DND-41 (cell line): ENCODE measurements around the gene ERC2.

Experiments
- ATAC-seq: fragments of 200-7000 bp; cut with Tn5 transposase; 3 replicates; pipeline ENCODE4 v1.9.1; 2021; ENCODE audit warnings: low read depth; ENCODE audit not compliant: insufficient read depth
- DNase-seq: peaks from one replicate; pipeline ENCODE4 v3.0.0-alpha.2; 2020
- H2AFZ ChIP-seq: 2 replicates; pipeline ENCODE4 v1.6.0; 2012; ENCODE audit warnings: low read depth, low read length
- H3K27ac ChIP-seq: 2 replicates; pipeline ENCODE4 v1.5.1; 2012; ENCODE audit warnings: low read length, inconsistent platforms
- H3K27me3 ChIP-seq: fragments of 200-600 bp; sonication (generic); 2 replicates; pipeline ENCODE4 v1.6.0; 2012; ENCODE audit warnings: low read length, mild to moderate bottlenecking, inconsistent platforms; ENCODE audit not compliant: insufficient read depth, poor library complexity
- H3K36me3 ChIP-seq: 2 replicates; pipeline ENCODE4 v1.5.1; 2012; ENCODE audit warnings: low read length, inconsistent platforms; ENCODE audit not compliant: insufficient read depth
- H3K4me1 ChIP-seq: 2 replicates; pipeline ENCODE4 v1.5.1; 2012; ENCODE audit warnings: mild to moderate bottlenecking, low read length; ENCODE audit not compliant: insufficient read depth
- H3K4me2 ChIP-seq: 2 replicates; pipeline ENCODE4 v1.6.0; 2012; ENCODE audit warnings: mild to moderate bottlenecking, moderate library complexity, low read length, inconsistent platforms; ENCODE audit not compliant: insufficient read depth
- H3K4me3 ChIP-seq, 2 experiments: fragments of 200-600 bp in 1 of 2; shearing (Covaris generic) in 1 of 2; 2 replicates each; pipeline ENCODE4 v1.5.1; 2012 to 2016; ENCODE audit warnings: inconsistent platforms in 2 of 2, low read length in 2 of 2, mild to moderate bottlenecking in 2 of 2, low read depth in 1 of 2, moderate library complexity in 1 of 2
- H3K79me2 ChIP-seq: 2 replicates; pipeline ENCODE4 v1.6.0; 2012; ENCODE audit warnings: low read length, inconsistent platforms; ENCODE audit not compliant: insufficient read depth
- H3K9ac ChIP-seq: 2 replicates; pipeline ENCODE4 v1.6.0; 2012; ENCODE audit warnings: low read depth, mild to moderate bottlenecking, inconsistent platforms, low read length, moderate library complexity
- H3K9me3 ChIP-seq: 2 replicates; pipeline ENCODE4 v1.5.1; 2012; ENCODE audit warnings: low read length, moderate library complexity, mild to moderate bottlenecking, inconsistent platforms; ENCODE audit not compliant: insufficient read depth, severe bottlenecking
- H4K20me1 ChIP-seq: 2 replicates; pipeline ENCODE4 v1.6.0; 2012; ENCODE audit warnings: low read length; ENCODE audit not compliant: insufficient read depth
- EZH2 ChIP-seq: IDR thresholded peaks from 3 replicates; pipeline ENCODE4 v1.6.1; 2012; ENCODE audit warnings: borderline replicate concordance, low read depth, mild to moderate bottlenecking, moderate library complexity, low read length, inconsistent platforms; ENCODE audit not compliant: severe bottlenecking
- TF ChIP-seq, protein P1 (sequence below): IDR thresholded peaks from 2 replicates; pipeline ENCODE4 v1.5.1; 2012; ENCODE audit warnings: borderline replicate concordance, low read length, moderate library complexity, mild to moderate bottlenecking; ENCODE audit not compliant: poor library complexity, severe bottlenecking; ENCODE audit errors: extremely low read depth

The ERC2 gene

DNA sequence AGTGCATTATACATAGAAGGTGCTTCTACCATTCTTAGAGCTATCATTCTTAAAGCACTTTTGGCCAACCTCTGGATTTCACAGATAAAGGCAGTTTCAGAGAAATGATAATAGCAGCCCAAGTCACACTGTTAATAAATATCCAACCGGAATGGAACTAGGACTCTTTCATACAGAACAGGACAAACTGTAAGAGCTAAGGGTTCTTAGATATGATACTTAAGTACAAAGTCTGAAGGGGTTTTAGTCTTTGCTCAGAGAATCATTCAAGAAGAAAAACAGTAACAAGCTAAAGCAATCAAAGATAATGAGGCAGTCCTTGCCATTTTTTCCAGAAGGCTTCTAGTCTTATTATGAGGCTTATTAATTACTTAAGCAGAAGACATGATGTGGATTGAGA is 239.0 kb downstream of the ERC2 start:
- Histone ChIP-seq H3K27me3 (peaks cover 2% of the 10 kb centered on the region), H3K4me3 (no peak overlapping the region), H3K79me2 (no peaks in the 10 kb centered on the region), H3K27ac (no peak overlapping the region), H3K4me1 (no peaks in the 10 kb centered on the region), H4K20me1 (no peaks in the 10 kb centered on the region), H3K4me2 (no peak overlapping the region), H2AFZ (no peak overlapping the region), H3K9me3 (no peaks in the 10 kb centered on the region), H3K9ac (no peak overlapping the region), H3K36me3 (no peaks in the 10 kb centered on the region)
- ATAC-seq = no peak
- no peak for TF ChIP-seq EZH2
- TF ChIP-seq, protein P1, sequence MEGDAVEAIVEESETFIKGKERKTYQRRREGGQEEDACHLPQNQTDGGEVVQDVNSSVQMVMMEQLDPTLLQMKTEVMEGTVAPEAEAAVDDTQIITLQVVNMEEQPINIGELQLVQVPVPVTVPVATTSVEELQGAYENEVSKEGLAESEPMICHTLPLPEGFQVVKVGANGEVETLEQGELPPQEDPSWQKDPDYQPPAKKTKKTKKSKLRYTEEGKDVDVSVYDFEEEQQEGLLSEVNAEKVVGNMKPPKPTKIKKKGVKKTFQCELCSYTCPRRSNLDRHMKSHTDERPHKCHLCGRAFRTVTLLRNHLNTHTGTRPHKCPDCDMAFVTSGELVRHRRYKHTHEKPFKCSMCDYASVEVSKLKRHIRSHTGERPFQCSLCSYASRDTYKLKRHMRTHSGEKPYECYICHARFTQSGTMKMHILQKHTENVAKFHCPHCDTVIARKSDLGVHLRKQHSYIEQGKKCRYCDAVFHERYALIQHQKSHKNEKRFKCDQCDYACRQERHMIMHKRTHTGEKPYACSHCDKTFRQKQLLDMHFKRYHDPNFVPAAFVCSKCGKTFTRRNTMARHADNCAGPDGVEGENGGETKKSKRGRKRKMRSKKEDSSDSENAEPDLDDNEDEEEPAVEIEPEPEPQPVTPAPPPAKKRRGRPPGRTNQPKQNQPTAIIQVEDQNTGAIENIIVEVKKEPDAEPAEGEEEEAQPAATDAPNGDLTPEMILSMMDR = no peak
- no peak for DNase-seq

DNA sequence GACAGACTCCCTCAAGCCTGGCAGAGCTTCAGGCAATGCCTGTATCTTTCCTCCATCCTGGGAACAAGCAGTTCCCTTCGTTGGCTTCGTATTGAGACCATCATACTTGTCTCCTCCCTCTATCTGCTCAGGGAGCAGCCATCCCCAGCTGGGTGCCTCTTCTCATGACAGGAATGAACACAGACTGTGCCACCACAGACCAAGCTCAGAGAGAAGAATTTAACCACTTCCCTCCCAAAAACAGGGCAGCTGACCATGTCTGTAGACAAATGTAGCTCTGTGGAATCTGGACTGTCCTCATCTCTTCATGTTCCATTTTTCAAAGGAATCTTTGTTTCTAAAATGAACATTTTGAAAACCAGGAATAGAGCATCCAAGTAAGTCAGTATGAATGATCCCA is 245.4 kb downstream of the ERC2 start:
- Histone ChIP-seq H3K4me1 (no peaks in the 10 kb centered on the region), H3K27me3 (peaks cover 2% of the 10 kb centered on the region), H3K27ac (no peak overlapping the region), H2AFZ (no peak overlapping the region), H3K4me2 (no peak overlapping the region), H3K79me2 (no peaks in the 10 kb centered on the region), H4K20me1 (no peaks in the 10 kb centered on the region), H3K9ac (no peak overlapping the region), H3K4me3 (no peak overlapping the region), H3K9me3 (no peaks in the 10 kb centered on the region), H3K36me3 (no peaks in the 10 kb centered on the region)
- no peak for TF ChIP-seq EZH2
- TF ChIP-seq, protein P1 = no peak
- ATAC-seq (no peak), DNase-seq (no peak)

DNA sequence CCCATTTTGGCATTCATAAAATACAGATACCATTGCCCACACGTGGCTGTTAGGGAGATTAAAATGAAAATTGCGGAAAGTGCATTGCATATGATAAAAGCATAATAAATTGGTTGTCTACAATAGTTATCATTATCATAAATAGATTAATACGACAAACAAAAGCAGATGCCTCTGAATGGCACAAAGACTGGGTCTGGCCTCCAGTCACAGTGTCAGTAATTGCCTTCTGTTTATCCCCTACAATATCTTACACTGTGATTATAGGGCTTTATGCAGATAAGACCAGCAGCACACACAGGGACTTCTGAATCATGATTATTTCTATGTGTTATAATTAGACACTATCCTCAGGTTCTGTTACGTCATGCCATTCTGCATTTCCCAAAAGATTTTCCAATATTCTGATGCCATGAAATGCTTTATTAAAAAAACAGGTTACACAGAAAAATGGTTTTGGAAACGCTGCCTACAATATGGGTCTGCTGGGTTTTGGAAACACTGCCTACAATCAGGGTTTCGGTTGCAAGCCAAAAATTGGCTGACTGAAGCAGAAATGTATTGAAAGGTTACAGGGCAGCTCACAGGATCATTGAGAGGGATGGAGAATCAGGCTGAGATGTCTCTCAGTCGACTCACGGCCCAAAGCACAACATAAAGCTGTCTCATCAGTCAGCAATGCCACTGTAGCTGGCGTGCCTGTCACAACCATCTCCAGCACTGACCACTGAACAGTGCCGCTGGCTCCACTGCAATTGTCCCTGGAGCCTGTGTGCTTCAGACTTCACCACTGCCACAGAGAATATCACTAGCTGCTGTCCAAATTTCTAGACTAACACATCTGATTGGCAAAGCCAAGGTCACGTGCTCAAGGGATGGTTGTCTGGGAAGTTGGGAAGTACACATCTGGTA is 248.1 kb downstream of the ERC2 start:
- no peak overlapping the region for H3K4me2 ChIP-seq
- H4K20me1 ChIP-seq = no peaks in the 10 kb centered on the region
- no peaks in the 10 kb centered on the region for H3K9me3 ChIP-seq
- ATAC-seq (no peak), DNase-seq (no peak)
- H3K27ac ChIP-seq = no peak overlapping the region
- H3K79me2 ChIP-seq = no peaks in the 10 kb centered on the region
- no peak overlapping the region for H2AFZ ChIP-seq
- no peaks in the 10 kb centered on the region for H3K27me3 ChIP-seq
- H3K36me3 ChIP-seq = no peaks in the 10 kb centered on the region
- no peak overlapping the region for H3K4me3 ChIP-seq
- no peaks in the 10 kb centered on the region for H3K4me1 ChIP-seq
- TF ChIP-seq, protein P1 = no peak
- TF ChIP-seq EZH2 = no peak
- no peak overlapping the region for H3K9ac ChIP-seq
